ENCODE results near the gene GRM7. TPM values are rescaled to one million over a fixed set of nuclear protein-coding genes. Genes with fewer than 3 reads are reported as not detected.

GRM7 gene
- total RNA-seq, 1 experiment from 2014 or later, result not detected

- Histone ChIP-seq H3K36me3 (ENCODE audit: control insufficient read depth in 1 of 2, insufficient read depth in 2 of 2, low read length in 2 of 2) (no peaks in the 10 kb centered on the region), H3K27me3 (ENCODE audit: insufficient read depth, low read length) (no peaks in the 10 kb centered on the region), H3K27ac (ENCODE audit: low read depth, low read length) (no peak overlapping the region), H3K9ac (ENCODE audit: low read length) (no peak overlapping the region), H2AFZ (ENCODE audit: low read depth, low read length, poor library complexity, severe bottlenecking) (no peak overlapping the region), H3K4me2 (ENCODE audit: low read length) (no peak overlapping the region), H3K4me3 (replicated peaks in 1 of 2; ENCODE audit: low read depth in 1 of 2, low read length in 2 of 2) (no peak overlapping the region), H3K4me1 (ENCODE audit: control insufficient read depth in 1 of 2, insufficient read depth in 2 of 2, low read length in 2 of 2) (no peaks in the 10 kb centered on the region), H3K9me2 (ENCODE audit: insufficient read depth) (no peaks in the 10 kb centered on the region), H3K79me2 (ENCODE audit: insufficient read depth, low read length) (no peaks in the 10 kb centered on the region), H4K20me1 (ENCODE audit: insufficient read depth) (no peaks in the 10 kb centered on the region), H3K9me3 (ENCODE audit: control insufficient read depth in 1 of 2, insufficient read depth in 1 of 2, low read depth in 1 of 2, low read length in 2 of 2) (no peaks in the 10 kb centered on the region)
- TF ChIP-seq RAD21 (IDR thresholded peaks at IDR 0.05; ENCODE audit: low read depth), result no peak
- no peak for TF ChIP-seq YY1 (IDR thresholded peaks at IDR 0.05; ENCODE audit: extremely low read depth, insufficient replicate concordance, low read depth, low read length)
- no peak for TF ChIP-seq EZH2phosphoT487 (IDR thresholded peaks at IDR 0.05; ENCODE audit: borderline replicate concordance)
- TF ChIP-seq FOSL1 (IDR thresholded peaks at IDR 0.05; ENCODE audit: low read depth), result no peak
- TF ChIP-seq EGR1 (IDR thresholded peaks at IDR 0.05; ENCODE audit: low read depth), result no peak
- TF ChIP-seq SP1 (IDR thresholded peaks at IDR 0.05; ENCODE audit: low read depth), result no peak
- TF ChIP-seq MAX (IDR thresholded peaks at IDR 0.05), result no peak
- TF ChIP-seq ZFX (IDR thresholded peaks at IDR 0.05), result no peak
- no peak for TF ChIP-seq SIN3A (IDR thresholded peaks at IDR 0.05; ENCODE audit: low read depth)
- TF ChIP-seq SRF (IDR thresholded peaks at IDR 0.05; ENCODE audit: low read depth), result no peak
- no peak for TF ChIP-seq POLR2AphosphoS5 (IDR thresholded peaks at IDR 0.05; ENCODE audit: low read depth, low read length)
- no peak for TF ChIP-seq ZBTB33 (IDR thresholded peaks at IDR 0.05; ENCODE audit: extremely low read depth, insufficient replicate concordance, low read length)
- TF ChIP-seq CEBPB (IDR thresholded peaks at IDR 0.05; ENCODE audit: low read depth), result no peak
- TF ChIP-seq CTCF (IDR thresholded peaks at IDR 0.05 in 2 of 3, conservative IDR thresholded peaks at IDR 0.05 in 1 of 3; ENCODE audit: borderline replicate concordance in 1 of 3, insufficient read depth in 1 of 3, low read depth in 2 of 3, low read length in 2 of 3), result no peak
- TF ChIP-seq CBX3 (IDR thresholded peaks at IDR 0.05; ENCODE audit: low read depth), result no peak
- no peak for TF ChIP-seq ELF1 (IDR thresholded peaks at IDR 0.05; ENCODE audit: borderline replicate concordance, low read depth)
- no peak for TF ChIP-seq EZH2 (IDR thresholded peaks at IDR 0.05)
- ChIA-PET CTCF (no interaction called here), RAD21 (ENCODE audit: low non-redundant PET in 1 of 2, low total read pairs in 2 of 2, uncharacterized antibody in 2 of 2, unreplicated experiment in 2 of 2) (no interaction called here), POLR2A (no interaction called here)
- DNase-seq (ENCODE audit: low read depth, low spot score), result no peak
- intact Hi-C loops (cut with micrococcal nuclease), result no loop called here
- BruUV-seq (replicated peaks), result no TSS peak
- no peak for ATAC-seq
These were observed 51.3 kb downstream of the GRM7 start for GRCh38 chr3:6912240-6912639.
